Neural cell (in vitro differentiated cells): ENCODE results near the gene CNOT9. TPM values are rescaled to one million over a fixed set of nuclear protein-coding genes. Genes with fewer than 3 reads are reported as not detected.

Experiments used
- H2AFZ ChIP-seq: fragments of 200-600, 300-800 bp; sonication (generic), shearing (Covaris generic); 2 replicates; pipeline ENCODE4 v1.6.0; 2014; ENCODE audit warnings: low read depth, mild to moderate bottlenecking, antibody characterized with exemption, low read length, moderate library complexity
- H3F3A ChIP-seq: fragments of 200-600 bp; shearing (Covaris generic); 2 replicates; pipeline ENCODE4 v1.6.1; 2016; ENCODE audit warnings: mild to moderate bottlenecking, moderate library complexity, mixed read lengths, antibody characterized with exemption, low read length; ENCODE audit not compliant: insufficient read depth, poor library complexity, severe bottlenecking
- H3K27ac ChIP-seq: fragments of 200-600, 300-800 bp; sonication (generic), shearing (Covaris generic); 2 replicates; pipeline ENCODE4 v1.5.1; 2014; ENCODE audit warnings: mild to moderate bottlenecking, low read length, moderate library complexity
- H3K27me3 ChIP-seq: fragments of 300-800, 200-600 bp; sonication (generic), shearing (Covaris generic); 2 replicates; pipeline ENCODE4 v1.6.0; 2014; ENCODE audit warnings: mild to moderate bottlenecking, low read depth, low read length, moderate library complexity; ENCODE audit not compliant: insufficient read depth
- H3K36me3 ChIP-seq: fragments of 300-800, 200-600 bp; sonication (generic), shearing (Covaris generic); 2 replicates; pipeline ENCODE4 v1.5.1; 2014; ENCODE audit warnings: mild to moderate bottlenecking, antibody characterized with exemption, low read length, moderate library complexity; ENCODE audit not compliant: insufficient read depth
- H3K4me2 ChIP-seq: fragments of 300-800, 200-600 bp; sonication (generic), shearing (Covaris generic); 2 replicates; pipeline ENCODE4 v1.6.0; 2014; ENCODE audit warnings: mild to moderate bottlenecking, low read length
- H3K4me3 ChIP-seq: fragments of 300-800, 200-600 bp; sonication (generic), shearing (Covaris generic); 2 replicates; pipeline ENCODE4 v1.5.1; 2014; ENCODE audit warnings: mild to moderate bottlenecking, low read length, moderate library complexity
- H3K79me2 ChIP-seq: fragments of 200-600 bp; shearing (Covaris generic); replicated peaks from 2 replicates; pipeline ENCODE4 v1.6.0; 2014; ENCODE audit warnings: mild to moderate bottlenecking, low read length, moderate library complexity; ENCODE audit not compliant: insufficient read depth
- H3K9ac ChIP-seq: fragments of 300-800, 200-600 bp; sonication (generic), shearing (Covaris generic); 2 replicates; pipeline ENCODE4 v1.6.1; 2016; ENCODE audit warnings: mild to moderate bottlenecking, low read length, mixed read lengths
- H3K9me2 ChIP-seq: fragments of 200-600 bp; shearing (Covaris generic); 2 replicates; pipeline ENCODE4 v1.6.1; 2016; ENCODE audit warnings: mild to moderate bottlenecking, low read length, mixed read lengths; ENCODE audit not compliant: insufficient read depth
- H3K9me3 ChIP-seq: fragments of 200-600, 300-800 bp; sonication (generic), shearing (Covaris generic); 2 replicates; pipeline ENCODE4 v1.6.1; 2016; ENCODE audit warnings: mild to moderate bottlenecking, mixed run types, low read length, moderate library complexity, mixed read lengths
- H4K20me1 ChIP-seq: fragments of 200-600 bp; shearing (Covaris generic); 2 replicates; pipeline ENCODE4 v1.6.1; 2016; ENCODE audit warnings: mild to moderate bottlenecking, mixed run types; ENCODE audit not compliant: insufficient read depth
- EP300 ChIP-seq: fragments of 450-650 bp; conservative IDR thresholded peaks from 2 replicates; pipeline ENCODE4 v1.6.1; 2014; ENCODE audit warnings: antibody characterized with exemption, mild to moderate bottlenecking, moderate library complexity; ENCODE audit not compliant: poor library complexity, severe bottlenecking
- EZH2 ChIP-seq: fragments of 200-600, 300-800 bp; shearing (Covaris generic), sonication (generic); IDR thresholded peaks from 2 replicates; pipeline ENCODE4 v1.6.1; 2014; ENCODE audit warnings: antibody characterized with exemption, low read length, borderline replicate concordance, mild to moderate bottlenecking; ENCODE audit not compliant: insufficient read depth, poor library complexity, severe bottlenecking
- MXI1 ChIP-seq: fragments of 450-650 bp; conservative IDR thresholded peaks from 2 replicates; pipeline ENCODE4 v1.6.1; 2014; ENCODE audit warnings: antibody characterized with exemption, mild to moderate bottlenecking; ENCODE audit not compliant: poor library complexity, severe bottlenecking
- POLR2AphosphoS5 ChIP-seq: IDR thresholded peaks from 2 replicates; pipeline ENCODE4 v1.6.1; 2012
- RAD21 ChIP-seq: fragments of 450-650 bp; conservative IDR thresholded peaks from 2 replicates; pipeline ENCODE4 v1.6.1; 2014; ENCODE audit warnings: antibody characterized with exemption, mild to moderate bottlenecking, moderate library complexity
- SMC3 ChIP-seq: fragments of 450-650 bp; conservative IDR thresholded peaks from 2 replicates; pipeline ENCODE4 v1.6.1; 2014; ENCODE audit warnings: antibody characterized with exemption, mild to moderate bottlenecking, moderate library complexity; ENCODE audit not compliant: poor library complexity
- TAF1 ChIP-seq: IDR thresholded peaks from 2 replicates; pipeline ENCODE4 v1.6.1; 2012; ENCODE audit warnings: low read depth
- polyA plus RNA-seq: library from polyadenylated mRNA; depleted of rRNA; stranded (reverse); fragments of >200 nt; gene quantifications from 2 replicates; pipeline ENCODE4 v1.2.3, GENCODE V29; 2014
- TF ChIP-seq, protein P1 (sequence below): IDR thresholded peaks from 2 replicates; pipeline ENCODE4 v1.6.1; 2012; ENCODE audit warnings: borderline replicate concordance
- TF ChIP-seq, protein P2 (sequence below): fragments of 450-650 bp; IDR thresholded peaks from 2 replicates; pipeline ENCODE4 v1.5.1; 2014; ENCODE audit warnings: antibody characterized with exemption, mild to moderate bottlenecking, moderate library complexity; ENCODE audit not compliant: poor library complexity, severe bottlenecking

Gene CNOT9
- polyA plus RNA-seq, 1 donor from 2014 or later: 72.1 TPM

DNA sequence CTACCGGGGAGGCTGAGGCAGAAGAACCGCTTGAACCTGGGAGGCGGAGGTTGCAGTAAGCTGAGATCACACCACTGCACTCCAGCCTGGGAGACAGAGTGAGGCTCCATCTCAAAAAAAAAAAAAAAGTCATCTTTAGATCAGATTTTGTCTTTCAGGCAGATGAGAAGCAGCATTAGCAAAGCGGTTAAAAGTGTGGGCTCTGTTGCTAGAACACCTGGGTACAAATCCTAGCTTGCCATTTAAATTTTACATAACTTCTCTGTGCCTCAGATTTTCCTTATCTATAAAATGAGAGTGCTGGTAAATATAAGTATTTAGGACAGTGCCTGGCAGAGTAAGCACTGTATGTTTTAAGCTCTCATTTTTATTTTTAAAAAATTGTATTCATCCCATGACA, 8.2 kb downstream of the CNOT9 start:
- Histone ChIP-seq H3K27ac (no peak overlapping the region), H3K79me2 (peaks cover 76% of the 10 kb centered on the region), H3K36me3 (peaks cover 7% of the 10 kb centered on the region), H3K4me3 (no peak overlapping the region), H3K27me3 (no peaks in the 10 kb centered on the region), H4K20me1 (no peaks in the 10 kb centered on the region), H2AFZ (no peak overlapping the region), H3K4me2 (no peak overlapping the region), H3K9me2 (no peaks in the 10 kb centered on the region), H3F3A (no peaks in the 10 kb centered on the region), H3K9ac (no peak overlapping the region), H3K9me3 (no peaks in the 10 kb centered on the region)
- TF ChIP-seq, protein P1, sequence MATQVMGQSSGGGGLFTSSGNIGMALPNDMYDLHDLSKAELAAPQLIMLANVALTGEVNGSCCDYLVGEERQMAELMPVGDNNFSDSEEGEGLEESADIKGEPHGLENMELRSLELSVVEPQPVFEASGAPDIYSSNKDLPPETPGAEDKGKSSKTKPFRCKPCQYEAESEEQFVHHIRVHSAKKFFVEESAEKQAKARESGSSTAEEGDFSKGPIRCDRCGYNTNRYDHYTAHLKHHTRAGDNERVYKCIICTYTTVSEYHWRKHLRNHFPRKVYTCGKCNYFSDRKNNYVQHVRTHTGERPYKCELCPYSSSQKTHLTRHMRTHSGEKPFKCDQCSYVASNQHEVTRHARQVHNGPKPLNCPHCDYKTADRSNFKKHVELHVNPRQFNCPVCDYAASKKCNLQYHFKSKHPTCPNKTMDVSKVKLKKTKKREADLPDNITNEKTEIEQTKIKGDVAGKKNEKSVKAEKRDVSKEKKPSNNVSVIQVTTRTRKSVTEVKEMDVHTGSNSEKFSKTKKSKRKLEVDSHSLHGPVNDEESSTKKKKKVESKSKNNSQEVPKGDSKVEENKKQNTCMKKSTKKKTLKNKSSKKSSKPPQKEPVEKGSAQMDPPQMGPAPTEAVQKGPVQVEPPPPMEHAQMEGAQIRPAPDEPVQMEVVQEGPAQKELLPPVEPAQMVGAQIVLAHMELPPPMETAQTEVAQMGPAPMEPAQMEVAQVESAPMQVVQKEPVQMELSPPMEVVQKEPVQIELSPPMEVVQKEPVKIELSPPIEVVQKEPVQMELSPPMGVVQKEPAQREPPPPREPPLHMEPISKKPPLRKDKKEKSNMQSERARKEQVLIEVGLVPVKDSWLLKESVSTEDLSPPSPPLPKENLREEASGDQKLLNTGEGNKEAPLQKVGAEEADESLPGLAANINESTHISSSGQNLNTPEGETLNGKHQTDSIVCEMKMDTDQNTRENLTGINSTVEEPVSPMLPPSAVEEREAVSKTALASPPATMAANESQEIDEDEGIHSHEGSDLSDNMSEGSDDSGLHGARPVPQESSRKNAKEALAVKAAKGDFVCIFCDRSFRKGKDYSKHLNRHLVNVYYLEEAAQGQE: no peak
- TF ChIP-seq MXI1: no peak
- no peak for TF ChIP-seq SMC3
- no peak for TF ChIP-seq TAF1

DNA sequence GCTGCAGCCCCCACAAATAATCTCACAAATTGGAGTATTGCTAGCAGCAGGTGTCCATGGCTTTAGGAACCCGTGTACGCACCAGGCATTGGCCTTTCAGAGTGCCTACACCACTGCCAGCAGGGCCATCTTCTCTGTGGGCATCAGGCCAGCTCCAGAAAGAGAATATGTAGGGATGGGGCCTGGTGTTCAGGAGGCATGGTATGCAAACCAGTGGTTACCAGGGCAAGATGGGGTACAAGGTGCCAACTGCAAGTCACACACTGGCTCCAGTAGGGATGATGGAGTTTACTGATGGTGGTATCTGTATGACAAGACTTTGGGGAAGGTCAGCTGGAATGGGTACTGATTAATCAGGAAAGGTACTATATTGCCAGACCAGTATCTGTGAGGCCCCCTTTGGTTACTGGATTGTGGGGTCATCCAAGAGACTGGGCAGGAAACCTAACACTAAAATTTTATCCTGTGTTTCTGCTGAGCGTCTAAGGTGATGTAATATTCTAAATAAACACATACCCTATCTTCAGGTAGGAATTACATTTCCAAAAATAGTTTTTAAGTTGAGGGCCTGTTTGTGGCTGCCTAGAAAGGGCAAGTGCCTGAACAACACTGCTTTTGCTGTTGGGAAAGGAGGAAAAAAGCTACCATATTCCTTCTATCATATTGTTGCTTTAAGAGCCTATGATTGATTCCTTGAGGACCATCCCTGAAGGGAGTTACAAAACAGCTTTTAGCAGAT, 9.0 kb downstream of the CNOT9 start:
- Histone ChIP-seq H3K27ac (no peak overlapping the region), H3K9me2 (no peaks in the 10 kb centered on the region), H3K9ac (no peak overlapping the region), H3K9me3 (no peaks in the 10 kb centered on the region), H3K4me3 (no peak overlapping the region), H3K79me2 (peaks cover 68% of the 10 kb centered on the region), H3K4me2 (no peak overlapping the region), H3F3A (no peaks in the 10 kb centered on the region), H3K27me3 (no peaks in the 10 kb centered on the region), H4K20me1 (no peaks in the 10 kb centered on the region), H3K36me3 (peaks cover 7% of the 10 kb centered on the region), H2AFZ (no peak overlapping the region)
- TF ChIP-seq POLR2AphosphoS5 (no peak), EZH2 (no peak), MXI1 (no peak), EP300 (no peak), SMC3 (no peak), RAD21 (no peak), TAF1 (no peak)
- TF ChIP-seq, protein P2, sequence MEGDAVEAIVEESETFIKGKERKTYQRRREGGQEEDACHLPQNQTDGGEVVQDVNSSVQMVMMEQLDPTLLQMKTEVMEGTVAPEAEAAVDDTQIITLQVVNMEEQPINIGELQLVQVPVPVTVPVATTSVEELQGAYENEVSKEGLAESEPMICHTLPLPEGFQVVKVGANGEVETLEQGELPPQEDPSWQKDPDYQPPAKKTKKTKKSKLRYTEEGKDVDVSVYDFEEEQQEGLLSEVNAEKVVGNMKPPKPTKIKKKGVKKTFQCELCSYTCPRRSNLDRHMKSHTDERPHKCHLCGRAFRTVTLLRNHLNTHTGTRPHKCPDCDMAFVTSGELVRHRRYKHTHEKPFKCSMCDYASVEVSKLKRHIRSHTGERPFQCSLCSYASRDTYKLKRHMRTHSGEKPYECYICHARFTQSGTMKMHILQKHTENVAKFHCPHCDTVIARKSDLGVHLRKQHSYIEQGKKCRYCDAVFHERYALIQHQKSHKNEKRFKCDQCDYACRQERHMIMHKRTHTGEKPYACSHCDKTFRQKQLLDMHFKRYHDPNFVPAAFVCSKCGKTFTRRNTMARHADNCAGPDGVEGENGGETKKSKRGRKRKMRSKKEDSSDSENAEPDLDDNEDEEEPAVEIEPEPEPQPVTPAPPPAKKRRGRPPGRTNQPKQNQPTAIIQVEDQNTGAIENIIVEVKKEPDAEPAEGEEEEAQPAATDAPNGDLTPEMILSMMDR: no peak
- TF ChIP-seq, protein P1: no peak
